BJ (cell line): Measurements from ENCODE around the gene KCTD8. TPM values are rescaled to one million over a fixed set of nuclear protein-coding genes. Genes with fewer than 3 reads are reported as not detected.

Source experiments
- CTCF ChIA-PET: fragments of 350-600 bp; formaldehyde crosslinking; extraction: SDS; loops from one replicate; lab custom pipeline; 2021; ENCODE audit warnings: antibody characterized with exemption, inconsistent platforms; lab: Yijun Ruan, JAX
- POLR2A ChIA-PET: fragments of 300-600 bp; sonication (Branson Sonifier 250); formaldehyde crosslinking; extraction: SDS; loops from one replicate; lab custom pipeline; 2021; ENCODE audit warnings: antibody characterized with exemption; lab: Charles Lee
- DNase-seq: peaks from one replicate; pipeline ENCODE4 v3.0.0-alpha.2; 2011; ENCODE audit warnings: low read depth
- H3K27me3 ChIP-seq: 2 replicates; pipeline ENCODE4 v1.6.0; 2011; ENCODE audit warnings: low read length; ENCODE audit not compliant: control insufficient read depth, insufficient read depth
- H3K36me3 ChIP-seq: 2 replicates; pipeline ENCODE4 v1.5.1; 2011; ENCODE audit warnings: low read length; ENCODE audit not compliant: control insufficient read depth, insufficient read depth
- H3K4me3 ChIP-seq: 2 replicates; pipeline ENCODE4 v1.5.1; 2011; ENCODE audit warnings: low read depth, mild to moderate bottlenecking, control low read depth, low read length
- CTCF ChIP-seq: IDR thresholded peaks from 2 replicates; pipeline ENCODE4 v1.5.1; 2011; ENCODE audit warnings: low read depth, mild to moderate bottlenecking, control low read depth, inconsistent platforms, low read length, moderate library complexity; ENCODE audit not compliant: insufficient read depth
- polyA plus RNA-seq: library from polyadenylated mRNA; depleted of rRNA; stranded (reverse); fragments of >200 nt; gene quantifications from 2 replicates; pipeline ENCODE4 v1.2.3, GENCODE V29; 2011

KCTD8 gene
- polyA plus RNA-seq, 1 experiment, result not detected

GRCh38 chr4:44165938-44166337 lies 282.7 kb downstream of the KCTD8 start:
- Histone ChIP-seq H3K4me3 (no peak overlapping the region), H3K36me3 (no peaks in the 10 kb centered on the region), H3K27me3 (no peaks in the 10 kb centered on the region)
- no peak for TF ChIP-seq CTCF
- ChIA-PET CTCF (no interaction called here), POLR2A (no interaction called here)
- no peak for DNase-seq

GRCh38 chr4:44162538-44163270 lies 285.9 kb downstream of the KCTD8 start:
- H3K27me3 ChIP-seq, result no peaks in the 10 kb centered on the region
- H3K36me3 ChIP-seq, result no peaks in the 10 kb centered on the region
- POLR2A ChIA-PET, result no interaction called here
- CTCF ChIA-PET, result no interaction called here
- H3K4me3 ChIP-seq, result no peak overlapping the region
- TF ChIP-seq CTCF, result no peak
- DNase-seq, result no peak

- no peaks in the 10 kb centered on the region for H3K27me3 ChIP-seq
- ChIA-PET CTCF (no interaction called here), POLR2A (no interaction called here)
- no peaks in the 10 kb centered on the region for H3K36me3 ChIP-seq
- TF ChIP-seq CTCF, result no peak
- H3K4me3 ChIP-seq, result no peak overlapping the region
- DNase-seq, result no peak
These were observed 286.9 kb downstream of the KCTD8 start for GRCh38 chr4:44161756-44162155.

- no peak for TF ChIP-seq CTCF
- POLR2A ChIA-PET, result no interaction called here
These were observed 287.7 kb downstream of the KCTD8 start for GRCh38 chr4:44160776-44161367.

GRCh38 chr4:44159991-44160390 lies 288.6 kb downstream of the KCTD8 start:
- Histone ChIP-seq H3K36me3 (no peaks in the 10 kb centered on the region), H3K4me3 (no peak overlapping the region), H3K27me3 (no peaks in the 10 kb centered on the region)
- DNase-seq, result no peak
- POLR2A ChIA-PET, result no interaction called here
- no peak for TF ChIP-seq CTCF
- CTCF ChIA-PET, result no interaction called here

More at GRCh38 chr4:44160776-44161367, 287.7 kb downstream of the KCTD8 start:
- H3K27me3 ChIP-seq, result no peaks in the 10 kb centered on the region
- CTCF ChIA-PET, result no interaction called here
- no peaks in the 10 kb centered on the region for H3K36me3 ChIP-seq
- DNase-seq, result no peak
- H3K4me3 ChIP-seq, result no peak overlapping the region
